NCI-H446 (cell line): ENCODE data around the gene RBFA.

Experiments used
- DNase-seq, 2 experiments: peaks; one replicate each; lab custom pipeline; 2025; lab: John Stamatoyannopoulos, UW

Gene RBFA

DNA sequence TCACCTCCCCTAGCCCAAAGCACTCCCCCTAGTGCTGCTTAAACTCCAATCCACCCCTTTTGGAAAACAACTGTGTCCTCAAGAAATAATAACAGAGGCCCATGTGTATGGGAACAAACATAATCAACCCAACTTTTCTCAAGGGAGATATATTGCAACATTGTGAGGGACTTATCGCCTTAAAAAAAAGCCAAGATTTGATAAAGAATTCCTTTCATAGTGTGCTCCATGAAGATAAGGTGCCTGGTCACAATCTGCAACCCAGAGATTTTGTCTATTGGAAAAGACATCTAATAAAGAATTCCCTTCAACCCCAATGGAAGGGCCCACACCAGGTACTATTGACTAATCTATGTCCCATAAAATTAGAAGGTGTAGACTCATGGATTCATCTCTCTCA lies 4.5 kb upstream of the RBFA start:
- no peak for DNase-seq

DNA sequence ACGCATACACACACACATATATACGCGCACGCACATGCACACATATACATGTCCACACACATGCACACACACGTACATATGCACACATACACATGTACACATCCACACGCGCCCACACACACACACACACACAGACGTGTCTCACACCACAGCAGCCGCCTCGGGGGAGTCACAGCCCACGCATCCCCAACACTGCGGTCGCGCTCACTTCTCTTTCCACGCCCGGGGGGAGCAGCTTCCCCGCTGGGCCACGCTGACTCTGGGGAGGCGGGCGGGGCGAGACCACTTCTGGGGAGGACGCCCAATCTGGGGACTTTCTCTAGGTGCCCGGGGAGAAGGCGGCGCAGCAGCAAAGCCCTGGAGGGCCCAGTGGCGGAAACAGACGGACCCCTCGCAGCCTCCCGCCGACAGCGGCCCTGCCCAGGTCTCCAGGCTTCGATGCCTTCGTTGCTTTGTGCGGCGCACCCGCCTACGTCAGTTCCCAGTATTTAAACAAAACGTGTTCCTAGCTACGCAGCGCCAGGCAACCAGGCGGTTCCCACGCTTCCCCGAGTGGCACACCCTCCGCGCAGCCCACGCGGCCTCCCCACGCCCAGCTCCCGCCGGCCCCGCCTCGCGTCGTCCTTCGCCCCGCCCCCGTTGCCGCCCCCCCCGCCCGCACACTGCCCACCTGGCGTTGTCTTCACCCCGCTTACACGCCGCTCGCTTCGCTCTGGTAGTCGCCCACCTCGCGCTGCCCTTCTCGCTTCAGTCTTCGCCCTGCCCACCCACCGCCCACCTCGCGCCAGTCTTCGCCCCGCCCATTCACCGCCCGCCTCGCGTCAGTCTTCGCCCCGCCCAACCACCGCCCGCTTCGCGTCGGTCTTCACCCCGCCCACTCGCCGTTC lies 810 bp upstream of the RBFA start:
- DNase-seq, result no peak

GRCh38 chr18:80034852-80035406 lies 695 bp downstream of the RBFA start:
- DNase-seq, result no peak

GRCh38 chr18:80035997-80036396 lies 1.8 kb downstream of the RBFA start:
- DNase-seq, result no peak

DNA sequence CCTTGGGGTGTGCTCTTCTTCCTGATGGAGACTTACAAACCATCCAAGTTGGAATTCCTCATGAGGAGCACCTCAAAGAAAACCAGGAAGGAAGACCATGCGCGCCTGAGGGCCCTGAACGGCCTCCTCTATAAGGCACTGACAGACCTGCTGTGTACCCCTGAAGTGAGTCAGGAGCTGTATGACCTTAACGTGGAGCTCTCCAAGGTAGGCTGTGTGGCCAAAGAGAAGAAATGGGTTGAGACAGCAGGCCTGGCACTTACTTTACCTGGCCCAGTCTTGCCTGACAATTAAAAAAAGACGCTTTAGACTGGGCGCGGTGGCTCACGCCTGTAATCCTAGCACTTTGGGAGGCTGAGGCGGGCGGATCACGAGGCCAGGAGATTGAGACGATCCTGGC lies 3.1 kb downstream of the RBFA start:
- DNase-seq, result no peak

- peak in 1 of 2 experiments; percentile 49 for DNase-seq
These were observed 3.8 kb downstream of the RBFA start for GRCh38 chr18:80037869-80038630.

- DNase-seq, result no peak
These were observed 6.3 kb downstream of the RBFA start for GRCh38 chr18:80040515-80040914.

DNA sequence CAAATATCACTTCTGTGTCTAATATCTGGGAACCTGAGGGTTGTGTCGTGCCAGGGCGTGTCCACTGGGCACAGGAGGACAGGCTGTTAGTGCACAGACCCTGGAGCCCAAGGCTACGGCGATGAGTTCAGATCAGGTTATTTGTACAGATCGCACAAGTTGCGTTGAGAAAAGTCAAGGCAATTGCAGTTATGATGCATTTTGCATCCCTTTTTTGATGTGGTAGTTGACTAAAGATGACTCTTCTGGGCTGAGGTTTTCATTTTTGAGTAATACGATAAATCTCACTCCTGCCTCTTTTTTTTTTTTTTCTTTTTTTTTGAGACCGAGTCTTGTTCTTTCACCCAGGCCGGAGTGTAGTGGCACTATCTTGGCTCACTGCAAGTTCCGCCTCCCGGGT lies 7.2 kb downstream of the RBFA start:
- no peak for DNase-seq

DNA sequence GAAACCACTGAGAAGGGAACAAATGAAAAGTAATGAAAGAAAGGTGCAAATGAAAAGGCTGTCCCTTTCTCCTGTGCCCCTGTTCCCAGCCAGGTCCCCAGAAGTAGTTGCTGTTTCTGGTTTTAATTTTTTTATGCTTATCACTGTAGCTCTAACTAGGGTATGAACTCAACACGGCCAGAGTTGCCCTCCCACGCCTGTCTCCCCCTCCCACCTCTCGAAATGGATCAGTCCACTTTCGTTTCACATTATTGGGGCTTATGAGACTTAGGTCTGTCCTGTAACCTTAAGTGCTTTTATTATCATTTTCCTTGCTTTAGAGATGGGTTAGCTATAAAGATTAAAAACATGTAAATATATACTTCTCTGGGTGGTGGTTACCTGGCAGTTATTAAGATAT lies 8.6 kb downstream of the RBFA start:
- no peak for DNase-seq

- DNase-seq, result no peak
These were observed 9.8 kb downstream of the RBFA start for GRCh38 chr18:80044072-80044471.

- no peak for DNase-seq
These were observed 11.8 kb downstream of the RBFA start for GRCh38 chr18:80046011-80046410.

GRCh38 chr18:80046431-80046830 lies 12.2 kb downstream of the RBFA start:
- no peak for DNase-seq

DNA sequence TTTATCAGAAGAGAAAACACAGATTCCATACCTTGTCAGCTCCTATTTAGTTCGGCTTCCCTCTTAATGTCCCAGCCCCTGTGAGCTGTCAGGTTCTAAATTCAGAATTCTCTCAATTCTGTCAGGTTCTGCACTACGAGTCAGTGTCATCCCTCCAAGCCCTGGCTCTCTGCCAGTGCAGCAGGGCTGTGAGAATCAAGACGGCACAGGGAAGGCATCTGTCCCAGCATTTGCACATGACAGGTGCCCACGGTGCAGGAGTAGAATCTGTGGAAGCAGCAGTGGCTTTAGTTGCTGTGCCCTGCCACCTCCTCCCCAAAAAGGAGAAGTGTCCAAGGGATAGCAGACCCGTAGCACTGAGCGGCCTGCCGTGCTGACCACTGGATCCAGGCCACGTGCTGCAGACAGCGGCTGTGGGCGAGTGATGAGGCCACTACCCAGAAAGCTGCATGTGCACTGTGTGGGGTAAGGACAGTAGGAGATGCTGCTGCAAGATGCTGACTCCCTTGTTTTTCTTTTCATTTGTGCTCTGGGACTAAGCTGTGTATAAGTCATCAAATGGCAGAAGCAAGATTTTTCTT lies 12.8 kb downstream of the RBFA start:
- DNase-seq, result peak in 1 of 2 experiments; percentile 39

DNA sequence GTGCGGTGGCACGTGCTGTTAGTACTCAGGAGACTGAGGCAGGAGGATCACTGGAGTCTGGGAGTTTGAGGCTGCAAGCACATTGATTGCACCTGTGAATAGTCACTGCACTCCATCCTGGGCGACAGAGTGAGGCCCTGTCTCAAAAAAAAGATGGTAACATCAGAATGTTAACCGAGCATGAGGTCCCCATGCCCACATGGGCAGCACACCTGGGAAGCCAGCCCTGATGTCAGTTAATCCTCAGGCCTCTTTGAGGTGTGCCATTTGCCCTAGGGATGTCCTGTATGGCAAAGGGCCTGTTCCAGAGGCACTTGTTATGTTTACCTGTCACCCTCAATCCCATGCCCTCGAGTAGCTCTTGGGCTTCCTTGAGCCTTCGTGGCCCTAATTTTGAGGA lies 16.6 kb downstream of the RBFA start:
- DNase-seq, result no peak

DNA sequence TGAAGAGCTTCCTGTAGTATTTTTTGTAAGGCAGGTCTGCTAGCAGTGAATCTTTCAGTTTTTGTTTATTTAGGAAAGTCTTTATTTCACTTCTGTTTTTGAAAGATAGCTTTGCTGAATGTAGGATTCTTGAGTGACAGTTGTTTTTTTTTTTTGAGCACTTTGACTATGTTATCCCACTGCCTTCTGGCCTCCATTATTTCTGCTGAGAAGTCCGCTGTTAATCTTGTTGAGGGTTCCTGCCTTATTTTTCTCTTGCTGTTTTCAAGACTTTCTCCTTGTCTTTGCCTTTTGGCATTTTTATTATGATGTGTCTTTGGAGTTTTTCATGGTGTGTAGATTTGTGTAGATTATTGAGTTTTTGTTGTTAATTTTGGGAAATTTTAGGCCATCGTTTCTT lies 21.9 kb downstream of the RBFA start:
- no peak for DNase-seq

GRCh38 chr18:80059945-80060344 lies 25.7 kb downstream of the RBFA start:
- DNase-seq, result no peak

- DNase-seq, result no peak
These were observed 31.5 kb downstream of the RBFA start for GRCh38 chr18:80065705-80066104.

GRCh38 chr18:80067321-80067720 lies 33.1 kb downstream of the RBFA start:
- DNase-seq, result no peak

- DNase-seq, result no peak
These were observed 33.7 kb downstream of the RBFA start for GRCh38 chr18:80067897-80068296.

DNA sequence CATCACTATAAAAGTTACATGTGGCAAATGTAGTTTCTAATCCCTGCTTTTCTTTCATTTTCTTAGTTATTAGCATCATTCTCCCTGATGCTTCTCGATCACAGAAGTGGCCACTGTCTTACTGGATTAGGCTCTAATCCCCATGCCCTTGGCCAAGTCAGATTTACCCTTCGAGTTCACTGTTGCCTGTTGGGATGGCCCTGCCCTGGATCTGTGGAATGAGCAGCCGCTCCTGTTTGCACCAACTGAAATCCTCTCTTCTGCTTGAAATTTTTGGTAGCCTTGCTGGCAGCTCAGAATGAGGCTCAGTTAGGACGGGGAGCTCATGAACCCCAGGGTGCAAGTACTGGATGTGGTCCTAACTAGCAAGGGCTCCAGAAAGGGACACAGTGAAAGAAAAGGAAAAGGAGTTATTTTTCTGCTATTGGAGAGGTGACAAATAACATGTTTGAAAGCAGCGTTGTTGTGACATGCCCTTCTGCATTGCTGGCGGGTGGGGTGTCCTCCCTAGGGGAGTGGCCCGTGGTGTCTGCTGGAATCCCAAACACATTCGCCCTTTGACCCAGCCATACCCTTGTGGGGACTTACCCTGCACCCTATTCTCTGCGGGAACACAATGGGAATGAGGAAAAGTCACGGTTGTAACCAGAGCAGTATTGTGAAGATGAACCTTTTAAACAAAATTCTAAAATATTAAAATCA lies 34.5 kb downstream of the RBFA start:
- DNase-seq, result no peak

DNA sequence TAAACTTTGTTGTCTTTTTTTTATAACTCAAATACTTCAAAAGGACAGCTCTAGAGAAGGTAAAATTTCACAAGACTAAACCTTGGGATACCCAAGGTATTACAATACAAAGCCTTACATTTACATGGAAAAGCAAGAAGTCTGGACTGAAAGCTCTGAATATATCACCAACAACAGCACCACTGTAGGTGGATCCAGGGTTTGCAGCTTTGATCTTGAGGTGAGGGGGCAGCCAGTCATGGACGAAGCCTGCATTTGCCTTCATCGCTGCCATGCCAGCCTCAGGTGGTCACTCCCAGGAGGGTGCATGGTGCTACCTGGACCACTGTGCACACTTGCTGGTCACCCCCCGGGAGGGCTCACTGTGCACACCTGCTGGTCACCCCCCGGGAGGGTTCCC lies 36.6 kb downstream of the RBFA start:
- no peak for DNase-seq

DNA sequence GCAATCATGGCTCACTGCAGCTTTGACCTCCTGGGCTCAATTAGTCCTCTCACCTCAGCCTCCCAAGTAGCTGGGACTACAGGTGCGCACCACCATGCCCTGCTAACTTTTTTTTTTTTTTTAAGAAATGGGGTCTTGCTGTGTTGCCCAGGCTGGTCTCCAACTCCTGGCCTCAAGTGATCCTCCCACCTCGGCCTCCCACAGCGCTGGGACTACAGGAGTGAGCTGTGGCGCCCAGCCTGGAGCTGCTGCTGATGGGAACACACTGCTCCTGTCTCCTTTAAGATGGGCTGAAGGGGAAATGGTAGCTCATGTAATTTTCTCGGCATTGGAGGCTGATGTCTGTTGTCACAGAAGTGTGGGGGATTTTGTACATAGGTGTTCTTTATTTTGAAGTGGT lies 39.9 kb downstream of the RBFA start:
- DNase-seq, result no peak
